ENCODE results near the gene NACA. TPM values are rescaled to one million over a fixed set of nuclear protein-coding genes. Genes with fewer than 3 reads are reported as not detected.
"Not testable (repeated sequence)": the region's sequence is repeated elsewhere in the genome, so short reads cannot be mapped to it uniquely, and the experiment has no call there.

Gene NACA
- total RNA-seq, 1 donor from 2014 or later: 1,207 TPM

GRCh38 chr12:56763753-56764657 is 38.9 kb upstream of the NACA start:
- Histone ChIP-seq H3K4me3 (ENCODE audit: low read depth, low read length) (no peak overlapping the region), H3K27me3 (ENCODE audit: control insufficient read depth, insufficient read depth, low read length) (no peaks in the 10 kb centered on the region), H3K36me3 (ENCODE audit: control insufficient read depth, insufficient read depth, low read length) (no peaks in the 10 kb centered on the region)
- no peak for DNase-seq (ENCODE audit: low read depth)
- TF ChIP-seq, protein P1, sequence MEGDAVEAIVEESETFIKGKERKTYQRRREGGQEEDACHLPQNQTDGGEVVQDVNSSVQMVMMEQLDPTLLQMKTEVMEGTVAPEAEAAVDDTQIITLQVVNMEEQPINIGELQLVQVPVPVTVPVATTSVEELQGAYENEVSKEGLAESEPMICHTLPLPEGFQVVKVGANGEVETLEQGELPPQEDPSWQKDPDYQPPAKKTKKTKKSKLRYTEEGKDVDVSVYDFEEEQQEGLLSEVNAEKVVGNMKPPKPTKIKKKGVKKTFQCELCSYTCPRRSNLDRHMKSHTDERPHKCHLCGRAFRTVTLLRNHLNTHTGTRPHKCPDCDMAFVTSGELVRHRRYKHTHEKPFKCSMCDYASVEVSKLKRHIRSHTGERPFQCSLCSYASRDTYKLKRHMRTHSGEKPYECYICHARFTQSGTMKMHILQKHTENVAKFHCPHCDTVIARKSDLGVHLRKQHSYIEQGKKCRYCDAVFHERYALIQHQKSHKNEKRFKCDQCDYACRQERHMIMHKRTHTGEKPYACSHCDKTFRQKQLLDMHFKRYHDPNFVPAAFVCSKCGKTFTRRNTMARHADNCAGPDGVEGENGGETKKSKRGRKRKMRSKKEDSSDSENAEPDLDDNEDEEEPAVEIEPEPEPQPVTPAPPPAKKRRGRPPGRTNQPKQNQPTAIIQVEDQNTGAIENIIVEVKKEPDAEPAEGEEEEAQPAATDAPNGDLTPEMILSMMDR (IDR thresholded peaks at IDR 0.05; ENCODE audit: insufficient read depth, low read length, poor library complexity, severe bottlenecking): no peak

- DNase-seq (ENCODE audit: low read depth): no peak
- TF ChIP-seq, protein P1 (IDR thresholded peaks at IDR 0.05; ENCODE audit: insufficient read depth, low read length, poor library complexity, severe bottlenecking): no peak
- Histone ChIP-seq H3K36me3 (ENCODE audit: control insufficient read depth, insufficient read depth, low read length) (no peaks in the 10 kb centered on the region), H3K27me3 (ENCODE audit: control insufficient read depth, insufficient read depth, low read length) (no peaks in the 10 kb centered on the region), H3K4me3 (ENCODE audit: low read depth, low read length) (no peak overlapping the region)
Measured at GRCh38 chr12:56761812-56762211, 36.7 kb upstream of the NACA start.

DNA sequence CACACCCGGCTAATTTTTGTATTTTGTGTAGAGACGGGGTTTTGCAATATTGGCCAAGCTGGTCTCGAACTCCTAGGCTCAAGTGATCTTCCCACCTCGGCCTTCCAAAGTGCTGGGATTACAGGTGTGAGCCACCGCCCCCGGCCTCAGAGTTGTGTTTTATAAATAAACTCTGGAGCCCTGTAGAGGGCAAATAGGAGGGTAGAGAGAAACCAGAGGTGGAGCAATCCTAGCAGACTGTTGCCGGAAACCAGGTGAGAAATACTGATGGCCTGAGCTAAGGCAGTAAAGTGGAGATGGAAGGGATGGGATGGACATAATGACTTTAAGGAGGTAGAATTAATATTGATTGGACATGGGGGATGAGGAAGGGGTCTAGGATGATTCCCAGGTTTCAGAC is 35.4 kb upstream of the NACA start:
- Histone ChIP-seq H3K36me3 (ENCODE audit: control insufficient read depth, insufficient read depth, low read length) (no peaks in the 10 kb centered on the region), H3K4me3 (ENCODE audit: low read depth, low read length) (no peak overlapping the region), H3K27me3 (ENCODE audit: control insufficient read depth, insufficient read depth, low read length) (no peaks in the 10 kb centered on the region)
- TF ChIP-seq, protein P1 (IDR thresholded peaks at IDR 0.05; ENCODE audit: insufficient read depth, low read length, poor library complexity, severe bottlenecking): no peak
- DNase-seq (ENCODE audit: low read depth): no peak

- H3K27me3 ChIP-seq (ENCODE audit: control insufficient read depth, insufficient read depth, low read length): no peaks in the 10 kb centered on the region
- no peaks in the 10 kb centered on the region for H3K36me3 ChIP-seq (ENCODE audit: control insufficient read depth, insufficient read depth, low read length)
- no peak overlapping the region for H3K4me3 ChIP-seq (ENCODE audit: low read depth, low read length)
- TF ChIP-seq, protein P1 (IDR thresholded peaks at IDR 0.05; ENCODE audit: insufficient read depth, low read length, poor library complexity, severe bottlenecking): no peak
- DNase-seq (ENCODE audit: low read depth): no peak
Measured at GRCh38 chr12:56759263-56759908, 34.3 kb upstream of the NACA start.

GRCh38 chr12:56758728-56759262 is 33.7 kb upstream of the NACA start:
- no peak overlapping the region for H3K4me3 ChIP-seq (ENCODE audit: low read depth, low read length)
- TF ChIP-seq, protein P1 (IDR thresholded peaks at IDR 0.05; ENCODE audit: insufficient read depth, low read length, poor library complexity, severe bottlenecking): no peak
- no peaks in the 10 kb centered on the region for H3K27me3 ChIP-seq (ENCODE audit: control insufficient read depth, insufficient read depth, low read length)
- no peak for DNase-seq (ENCODE audit: low read depth)
- no peaks in the 10 kb centered on the region for H3K36me3 ChIP-seq (ENCODE audit: control insufficient read depth, insufficient read depth, low read length)

GRCh38 chr12:56757971-56758370 is 32.9 kb upstream of the NACA start:
- not testable (repeated sequence) for H3K4me3 ChIP-seq (ENCODE audit: low read depth, low read length); H3K36me3 ChIP-seq (ENCODE audit: control insufficient read depth, insufficient read depth, low read length); DNase-seq (ENCODE audit: low read depth)

More at GRCh38 chr12:56757971-56758370, 32.9 kb upstream of the NACA start:
- not testable (repeated sequence) for H3K27me3 ChIP-seq (ENCODE audit: control insufficient read depth, insufficient read depth, low read length)
